Measurements from ENCODE around the gene SCAND1. TPM values are rescaled to one million over a fixed set of nuclear protein-coding genes. Genes with fewer than 3 reads are reported as not detected.
"Not testable (repeated sequence)": the region's sequence is repeated elsewhere in the genome, so short reads cannot be mapped to it uniquely, and the experiment has no call there.

Gene SCAND1
- total and polyA plus RNA-seq, 2 donors (not counting 1 experiment from before 2014, with no cell fraction given) = 8.3 to 44.3 TPM

DNA sequence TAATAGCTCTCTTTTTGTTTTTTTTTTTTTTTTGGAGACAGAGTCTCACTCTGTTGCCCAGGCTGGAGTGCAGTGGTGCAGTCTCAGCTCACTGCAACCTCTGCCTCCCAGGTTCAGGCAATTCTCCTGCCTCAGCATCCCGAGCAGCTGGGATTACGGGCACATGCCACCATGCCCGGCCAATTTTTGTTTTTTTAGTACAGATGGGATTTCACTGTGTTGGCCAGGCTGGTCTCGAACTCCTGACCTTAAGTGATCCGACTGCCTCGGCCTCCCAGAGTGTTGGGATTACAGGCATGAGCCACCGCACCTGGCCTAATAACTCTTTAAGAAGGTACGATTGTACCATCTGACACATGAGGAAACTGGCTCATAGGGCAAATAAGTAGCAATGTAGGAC, 42.2 kb upstream of the SCAND1 start:
- not testable (repeated sequence) for H3K4me2 ChIP-seq (ENCODE audit: extremely low read depth, insufficient read depth, low read length)

DNA sequence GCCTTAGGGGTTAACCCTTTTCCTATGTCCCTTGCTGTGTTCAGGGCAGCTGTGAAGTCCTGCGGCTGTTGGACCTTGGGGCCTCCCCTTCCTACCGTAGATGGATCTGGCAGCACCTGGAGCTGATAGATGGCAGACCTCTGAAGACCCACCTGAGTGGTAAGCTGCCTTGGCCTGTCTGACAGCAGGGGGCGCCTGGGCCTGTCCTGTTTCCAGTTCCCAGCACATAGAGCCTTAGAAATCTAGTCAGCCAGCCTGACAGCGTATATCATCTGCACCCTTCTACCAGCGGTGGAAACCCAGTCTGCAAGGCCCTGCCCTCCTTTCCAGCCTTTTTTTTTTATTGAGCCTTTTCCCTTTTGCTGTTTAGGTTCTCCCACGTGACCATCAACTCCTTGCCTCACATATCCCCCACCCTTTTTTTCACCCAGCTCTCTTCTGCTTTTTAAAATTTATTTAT, 40.7 kb upstream of the SCAND1 start:
- no peaks in the 10 kb centered on the region for H4K20me1 ChIP-seq (ENCODE audit: control insufficient read depth, extremely low read depth, insufficient read depth, low read length)
- TF ChIP-seq, protein P1, sequence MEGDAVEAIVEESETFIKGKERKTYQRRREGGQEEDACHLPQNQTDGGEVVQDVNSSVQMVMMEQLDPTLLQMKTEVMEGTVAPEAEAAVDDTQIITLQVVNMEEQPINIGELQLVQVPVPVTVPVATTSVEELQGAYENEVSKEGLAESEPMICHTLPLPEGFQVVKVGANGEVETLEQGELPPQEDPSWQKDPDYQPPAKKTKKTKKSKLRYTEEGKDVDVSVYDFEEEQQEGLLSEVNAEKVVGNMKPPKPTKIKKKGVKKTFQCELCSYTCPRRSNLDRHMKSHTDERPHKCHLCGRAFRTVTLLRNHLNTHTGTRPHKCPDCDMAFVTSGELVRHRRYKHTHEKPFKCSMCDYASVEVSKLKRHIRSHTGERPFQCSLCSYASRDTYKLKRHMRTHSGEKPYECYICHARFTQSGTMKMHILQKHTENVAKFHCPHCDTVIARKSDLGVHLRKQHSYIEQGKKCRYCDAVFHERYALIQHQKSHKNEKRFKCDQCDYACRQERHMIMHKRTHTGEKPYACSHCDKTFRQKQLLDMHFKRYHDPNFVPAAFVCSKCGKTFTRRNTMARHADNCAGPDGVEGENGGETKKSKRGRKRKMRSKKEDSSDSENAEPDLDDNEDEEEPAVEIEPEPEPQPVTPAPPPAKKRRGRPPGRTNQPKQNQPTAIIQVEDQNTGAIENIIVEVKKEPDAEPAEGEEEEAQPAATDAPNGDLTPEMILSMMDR (conservative IDR thresholded peaks at IDR 0.05 in 1 of 2, IDR thresholded peaks at IDR 0.05 in 1 of 2; ENCODE audit: low read depth in 1 of 2, low read length in 2 of 2) = peak; percentile 96 to 99
- no peak for TF ChIP-seq EZH2 (IDR thresholded peaks at IDR 0.05; ENCODE audit: low read length, missing control alignments)
- no peaks in the 10 kb centered on the region for H3K9me3 ChIP-seq (ENCODE audit: control insufficient read depth, insufficient read depth, low read depth, low read length)
- no peak overlapping the region for H2AFZ ChIP-seq (ENCODE audit: low read length)
- H3K79me2 ChIP-seq (ENCODE audit: control insufficient read depth, insufficient read depth, low read length) = no peaks in the 10 kb centered on the region
- H3K4me3 ChIP-seq (replicated peaks in 1 of 4; ENCODE audit: control extremely low read depth in 1 of 4, insufficient read depth in 1 of 4, low read depth in 3 of 4, low read length in 4 of 4) = no peak overlapping the region
- no peak overlapping the region for H3K27ac ChIP-seq (ENCODE audit: insufficient read depth, low read length)
- no peaks in the 10 kb centered on the region for H3K36me3 ChIP-seq (ENCODE audit: control insufficient read depth, insufficient read depth, low read length)
- no peaks in the 10 kb centered on the region for H3K27me3 ChIP-seq (ENCODE audit: control insufficient read depth, insufficient read depth, low read length)
- peak; percentile 68 to 82 for DNase-seq (ENCODE audit: low read depth in 2 of 2)
- H3K4me2 ChIP-seq (ENCODE audit: extremely low read depth, insufficient read depth, low read length) = no peak overlapping the region
- no peaks in the 10 kb centered on the region for H3K4me1 ChIP-seq (ENCODE audit: control insufficient read depth, extremely low read depth, insufficient read depth, low read length)
- H3K9ac ChIP-seq (ENCODE audit: insufficient read depth, low read length) = no peak overlapping the region

More for the DNA sequence above, 42.2 kb upstream of the SCAND1 start:
- not testable (repeated sequence) for H4K20me1 ChIP-seq (ENCODE audit: control insufficient read depth, extremely low read depth, insufficient read depth, low read length); H2AFZ ChIP-seq (ENCODE audit: low read length); H3K36me3 ChIP-seq (ENCODE audit: control insufficient read depth, insufficient read depth, low read length); H3K9ac ChIP-seq (ENCODE audit: insufficient read depth, low read length); H3K4me3 ChIP-seq (replicated peaks in 1 of 4; ENCODE audit: control extremely low read depth in 1 of 4, insufficient read depth in 1 of 4, low read depth in 3 of 4, low read length in 4 of 4); DNase-seq (ENCODE audit: low read depth in 2 of 2); H3K4me1 ChIP-seq (ENCODE audit: control insufficient read depth, extremely low read depth, insufficient read depth, low read length); H3K27me3 ChIP-seq (ENCODE audit: control insufficient read depth, insufficient read depth, low read length); H3K9me3 ChIP-seq (ENCODE audit: control insufficient read depth, insufficient read depth, low read depth, low read length); H3K27ac ChIP-seq (ENCODE audit: insufficient read depth, low read length); H3K79me2 ChIP-seq (ENCODE audit: control insufficient read depth, insufficient read depth, low read length)

DNA sequence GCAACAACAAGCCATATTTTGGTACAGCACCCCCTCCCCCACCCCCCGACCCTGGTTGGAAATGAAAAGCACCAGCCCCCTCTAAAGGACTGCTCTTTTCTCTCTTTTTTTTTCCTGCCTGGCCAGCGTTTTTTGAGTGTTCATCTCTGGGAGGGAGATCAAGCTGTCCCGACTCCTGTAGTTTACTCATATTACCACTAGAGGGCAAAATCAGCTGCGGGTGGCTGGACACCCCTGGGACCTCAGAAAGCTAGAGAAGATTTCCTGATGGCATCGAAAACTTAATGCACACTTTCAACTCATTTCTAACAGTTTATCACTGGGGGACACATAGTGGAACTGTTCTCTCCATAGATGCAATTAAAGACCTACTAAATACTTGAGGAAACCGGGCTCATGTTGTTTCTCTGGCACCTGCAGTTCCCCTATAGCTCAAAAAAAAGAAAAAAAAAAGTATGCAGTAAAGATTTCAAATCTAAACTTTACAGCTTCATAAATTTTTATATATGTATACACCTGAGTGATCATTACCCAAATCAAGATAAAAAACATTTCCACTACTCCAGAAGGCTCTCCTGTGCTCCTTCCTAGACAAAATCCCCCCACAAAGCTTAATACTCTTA, 38.5 kb upstream of the SCAND1 start:
- Histone ChIP-seq H3K79me2 (ENCODE audit: control insufficient read depth, insufficient read depth, low read length) (no peaks in the 10 kb centered on the region), H2AFZ (ENCODE audit: low read length) (no peak overlapping the region), H3K36me3 (ENCODE audit: control insufficient read depth, insufficient read depth, low read length) (no peaks in the 10 kb centered on the region), H3K9ac (ENCODE audit: insufficient read depth, low read length) (no peak overlapping the region), H3K4me1 (ENCODE audit: control insufficient read depth, extremely low read depth, insufficient read depth, low read length) (no peaks in the 10 kb centered on the region), H3K4me2 (ENCODE audit: extremely low read depth, insufficient read depth, low read length) (peak overlapping the region; percentile 32), H3K9me3 (ENCODE audit: control insufficient read depth, insufficient read depth, low read depth, low read length) (no peaks in the 10 kb centered on the region), H3K27me3 (ENCODE audit: control insufficient read depth, insufficient read depth, low read length) (no peaks in the 10 kb centered on the region), H3K27ac (ENCODE audit: insufficient read depth, low read length) (no peak overlapping the region), H4K20me1 (ENCODE audit: control insufficient read depth, extremely low read depth, insufficient read depth, low read length) (no peaks in the 10 kb centered on the region), H3K4me3 (replicated peaks in 1 of 4; ENCODE audit: control extremely low read depth in 1 of 4, insufficient read depth in 1 of 4, low read depth in 3 of 4, low read length in 4 of 4) (no peak overlapping the region)
- TF ChIP-seq, protein P1 (conservative IDR thresholded peaks at IDR 0.05 in 1 of 2, IDR thresholded peaks at IDR 0.05 in 1 of 2; ENCODE audit: low read depth in 1 of 2, low read length in 2 of 2) = peak; percentile 85 to 89
- no peak for TF ChIP-seq EZH2 (IDR thresholded peaks at IDR 0.05; ENCODE audit: low read length, missing control alignments)
- peak; percentile 40 to 68 for DNase-seq (ENCODE audit: low read depth in 2 of 2)

All from fibroblast of lung (primary cell).